A673 (cell line): ENCODE measurements around the gene MTHFD1L. TPM values are rescaled to one million over a fixed set of nuclear protein-coding genes. Genes with fewer than 3 reads are reported as not detected.
A peak's percentile ranks its signal among the peaks of the same experiment; 100 is the strongest.
"Not testable (repeated sequence)": the region's sequence is repeated elsewhere in the genome, so short reads cannot be mapped to it uniquely, and the experiment has no call there.

Experiments
- BruUV-seq: library from RNA; stranded (reverse); fragments of 400-500 nt; replicated peaks from 2 replicates; lab custom pipeline; 2021; lab: Mats Ljungman, UMichigan
- CTCF ChIA-PET: fragments of 300-600 bp; sonication (Branson Sonifier 250); formaldehyde crosslinking; loops from one replicate; lab custom pipeline; 2022; ENCODE audit warnings: antibody characterized with exemption; lab: Charles Lee
- POLR2A ChIA-PET: fragments of 300-600 bp; sonication (Branson Sonifier 250); formaldehyde crosslinking; loops from one replicate; lab custom pipeline; 2022; ENCODE audit warnings: antibody characterized with exemption; ENCODE audit not compliant: low non-redundant PET; lab: Charles Lee
- DNase-seq: peaks from one replicate; pipeline ENCODE4 v3.0.0-alpha.2; 2015; ENCODE audit warnings: low spot score
- H3K27ac ChIP-seq: fragments of 200-600 bp; sonication (generic); 2 replicates; pipeline ENCODE4 v1.5.1; 2016; ENCODE audit warnings: mixed run types, low read depth, mild to moderate bottlenecking, mixed read lengths, antibody characterized with exemption, low read length; ENCODE audit not compliant: poor library complexity, severe bottlenecking
- H3K27me3 ChIP-seq: fragments of 200-600 bp; sonication (generic); replicated peaks from 2 replicates; pipeline ENCODE4 v1.6.1; 2017; ENCODE audit warnings: mixed run types, low read depth, mild to moderate bottlenecking, mixed read lengths, antibody characterized with exemption, low read length; ENCODE audit not compliant: insufficient read depth, poor library complexity
- H3K36me3 ChIP-seq: fragments of 200-600 bp; sonication (generic); 2 replicates; pipeline ENCODE4 v1.6.1; 2016; ENCODE audit warnings: mixed run types, mild to moderate bottlenecking, mixed read lengths, antibody characterized with exemption, low read length; ENCODE audit not compliant: insufficient read depth, poor library complexity, severe bottlenecking
- H3K4me1 ChIP-seq: fragments of 200-600 bp; sonication (generic); 2 replicates; pipeline ENCODE4 v1.6.1; 2017; ENCODE audit warnings: mixed run types, mild to moderate bottlenecking, mixed read lengths, antibody characterized with exemption, low read length; ENCODE audit not compliant: insufficient read depth, poor library complexity, severe bottlenecking
- H3K4me3 ChIP-seq: fragments of 200-600 bp; sonication (generic); 2 replicates; pipeline ENCODE4 v1.5.1; 2016; ENCODE audit warnings: low read depth, mixed run types, mild to moderate bottlenecking, mixed read lengths, low read length; ENCODE audit not compliant: poor library complexity, severe bottlenecking
- H3K9me3 ChIP-seq: fragments of 200-600 bp; sonication (generic); 2 replicates; pipeline ENCODE4 v1.6.1; 2016; ENCODE audit warnings: mixed run types, low read depth, mild to moderate bottlenecking, mixed read lengths, antibody characterized with exemption, low read length; ENCODE audit not compliant: poor library complexity, severe bottlenecking
- EZH2 ChIP-seq: fragments of 200-600 bp; sonication (generic); IDR thresholded peaks from 2 replicates; pipeline ENCODE4 v1.6.1; 2017; ENCODE audit warnings: borderline replicate concordance, low read depth, mild to moderate bottlenecking, mixed read lengths, antibody characterized with exemption, low read length; ENCODE audit not compliant: poor library complexity, severe bottlenecking
- intact Hi-C: fragments of 100-400 bp; cut with micrococcal nuclease; formaldehyde crosslinking; loops from one replicate; pipeline ENCODE4 v1.10.0; 2022; ENCODE audit not compliant: unreplicated experiment
- total RNA-seq: library from RNA; stranded (reverse); gene quantifications from 2 replicates; pipeline ENCODE4 v1.2.3, GENCODE V29; 2021
- TF ChIP-seq, protein P1 (sequence below): fragments of 300-800, 200-600 bp; sonication (generic); conservative IDR thresholded peaks from 2 replicates; pipeline ENCODE4 v1.5.1; 2017; ENCODE audit warnings: low read depth, mild to moderate bottlenecking, antibody characterized with exemption, low read length, moderate library complexity, mixed read lengths

MTHFD1L gene
- total RNA-seq, 1 experiment from 2014 or later = 78.7 TPM

DNA sequence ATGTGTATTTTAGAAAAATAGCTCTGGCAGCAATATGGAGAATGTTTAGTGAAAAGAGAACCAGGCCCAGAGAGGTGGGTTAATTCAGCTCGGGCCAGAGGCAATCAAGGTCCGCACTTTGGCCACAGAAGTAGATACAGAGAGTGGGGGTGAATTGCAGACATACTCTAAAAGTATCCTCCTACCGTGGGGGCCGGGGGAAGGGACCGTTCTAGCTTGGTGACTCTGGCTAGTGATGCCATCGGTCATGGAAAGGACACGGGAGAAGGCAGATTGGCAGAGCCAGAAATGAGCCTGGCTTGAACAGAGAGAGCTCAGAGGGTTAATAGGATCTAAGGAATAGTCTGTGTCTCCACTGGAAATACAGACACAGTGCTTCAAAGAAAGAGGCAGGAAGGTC, 173.1 kb downstream of the MTHFD1L start:
- Histone ChIP-seq H3K4me3 (no peak overlapping the region), H3K27ac (no peak overlapping the region), H3K36me3 (peaks cover 14% of the 10 kb centered on the region), H3K9me3 (no peaks in the 10 kb centered on the region), H3K4me1 (peaks cover 12% of the 10 kb centered on the region), H3K27me3 (no peaks in the 10 kb centered on the region)
- intact Hi-C loops = no loop called here
- CTCF ChIA-PET = no interaction called here
- no TSS peak for BruUV-seq
- DNase-seq = no peak
- POLR2A ChIA-PET = interaction anchor here (0.6 kb wide), 2 partner anchors 16 to 151 kb away, joined by 5 to 6 read pairs; no protein-coding TSS in a partner anchor
- TF ChIP-seq, protein P1, sequence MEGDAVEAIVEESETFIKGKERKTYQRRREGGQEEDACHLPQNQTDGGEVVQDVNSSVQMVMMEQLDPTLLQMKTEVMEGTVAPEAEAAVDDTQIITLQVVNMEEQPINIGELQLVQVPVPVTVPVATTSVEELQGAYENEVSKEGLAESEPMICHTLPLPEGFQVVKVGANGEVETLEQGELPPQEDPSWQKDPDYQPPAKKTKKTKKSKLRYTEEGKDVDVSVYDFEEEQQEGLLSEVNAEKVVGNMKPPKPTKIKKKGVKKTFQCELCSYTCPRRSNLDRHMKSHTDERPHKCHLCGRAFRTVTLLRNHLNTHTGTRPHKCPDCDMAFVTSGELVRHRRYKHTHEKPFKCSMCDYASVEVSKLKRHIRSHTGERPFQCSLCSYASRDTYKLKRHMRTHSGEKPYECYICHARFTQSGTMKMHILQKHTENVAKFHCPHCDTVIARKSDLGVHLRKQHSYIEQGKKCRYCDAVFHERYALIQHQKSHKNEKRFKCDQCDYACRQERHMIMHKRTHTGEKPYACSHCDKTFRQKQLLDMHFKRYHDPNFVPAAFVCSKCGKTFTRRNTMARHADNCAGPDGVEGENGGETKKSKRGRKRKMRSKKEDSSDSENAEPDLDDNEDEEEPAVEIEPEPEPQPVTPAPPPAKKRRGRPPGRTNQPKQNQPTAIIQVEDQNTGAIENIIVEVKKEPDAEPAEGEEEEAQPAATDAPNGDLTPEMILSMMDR = no peak
- no peak for TF ChIP-seq EZH2

DNA sequence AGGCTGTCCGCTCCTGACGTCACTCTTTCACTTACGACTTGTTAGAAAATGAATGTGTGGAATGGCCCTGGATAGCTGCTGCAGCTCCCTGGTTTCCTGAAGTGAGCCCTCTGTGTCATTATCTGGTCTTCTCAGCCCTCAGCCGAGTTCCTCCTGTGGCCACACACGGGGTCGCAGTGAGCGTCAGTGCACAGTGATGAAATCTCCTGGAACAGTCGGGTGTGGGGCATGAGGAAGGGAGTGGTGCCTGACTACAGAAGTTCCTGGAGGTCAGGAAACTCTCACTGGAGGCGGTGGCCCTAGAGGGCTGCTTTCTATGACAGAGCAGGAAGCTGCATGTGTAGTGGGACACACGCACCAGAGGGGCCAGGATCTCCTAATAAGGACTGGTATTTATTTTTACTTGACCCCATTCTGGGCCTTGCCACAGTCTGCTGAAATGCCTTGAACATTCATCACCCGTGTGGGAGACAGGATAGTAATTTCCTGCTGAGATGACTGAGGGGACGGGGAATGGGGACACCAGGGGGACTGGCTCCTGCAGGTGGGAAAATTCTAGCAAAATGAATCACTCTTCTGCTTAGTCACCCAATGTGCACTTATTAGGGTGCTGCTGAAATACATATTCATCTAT, 175.5 kb downstream of the MTHFD1L start:
- BruUV-seq, H3K4me3 ChIP-seq, H3K36me3 ChIP-seq, H3K27me3 ChIP-seq, H3K9me3 ChIP-seq, intact Hi-C loops, CTCF ChIA-PET, POLR2A ChIA-PET, H3K27ac ChIP-seq: not testable (repeated sequence)
- DNase-seq = peak; percentile 70
- peaks cover 30% of the 10 kb centered on the region for H3K4me1 ChIP-seq

DNA sequence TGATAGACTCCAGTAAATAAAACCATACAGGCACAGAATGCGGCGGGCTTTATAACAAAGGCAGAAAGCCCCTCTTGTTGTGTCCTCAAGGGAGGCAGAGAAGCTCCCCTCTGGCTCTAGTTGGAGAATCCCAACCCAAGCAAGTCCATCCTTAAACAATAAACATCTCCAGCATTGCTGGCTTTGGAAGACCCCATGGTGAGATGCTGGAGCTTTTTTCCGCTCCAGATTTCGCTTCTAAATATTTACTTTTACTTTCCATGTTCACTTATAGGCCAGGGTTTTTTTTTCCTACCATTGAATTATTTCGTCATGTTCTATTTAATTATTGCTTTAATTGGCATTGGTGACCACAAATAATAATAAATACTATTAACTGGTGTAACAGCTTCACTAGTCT, 176.2 kb downstream of the MTHFD1L start:
- H3K9me3 ChIP-seq = no peaks in the 10 kb centered on the region
- ChIA-PET CTCF (no interaction called here), POLR2A (no interaction called here)
- BruUV-seq = no TSS peak
- intact Hi-C loops = no loop called here
- peaks cover 31% of the 10 kb centered on the region for H3K4me1 ChIP-seq
- no peak for DNase-seq
- H3K36me3 ChIP-seq = no peaks in the 10 kb centered on the region
- no peak for TF ChIP-seq EZH2
- TF ChIP-seq, protein P1 = no peak
- no peaks in the 10 kb centered on the region for H3K27me3 ChIP-seq
- H3K4me3 ChIP-seq = no peak overlapping the region
- H3K27ac ChIP-seq = no peak overlapping the region

DNA sequence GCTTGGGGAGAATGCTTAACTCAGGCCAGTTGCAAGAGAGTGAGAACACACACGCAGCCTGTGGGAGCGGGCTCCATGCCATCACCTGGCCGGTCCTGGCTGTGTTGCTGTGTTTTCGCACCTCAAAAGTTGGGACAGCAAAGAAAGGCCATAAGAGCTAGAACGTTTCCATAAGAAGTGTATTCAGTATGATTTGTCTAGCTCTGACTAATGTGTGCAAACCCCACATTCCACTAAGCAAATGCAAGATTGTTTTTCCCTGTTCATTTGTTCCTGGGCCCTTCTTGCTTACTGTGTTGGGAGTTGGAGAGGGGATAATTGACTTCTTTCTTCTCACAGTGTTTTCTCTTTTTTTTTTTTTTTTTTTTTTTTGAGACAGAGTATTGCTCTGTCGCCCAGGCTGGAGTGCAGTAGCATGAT, 177.4 kb downstream of the MTHFD1L start:
- H3K36me3 ChIP-seq, POLR2A ChIA-PET, H3K27me3 ChIP-seq, BruUV-seq, H3K4me3 ChIP-seq, H3K27ac ChIP-seq, H3K9me3 ChIP-seq, DNase-seq, intact Hi-C loops, CTCF ChIA-PET: not testable (repeated sequence)
- peaks cover 31% of the 10 kb centered on the region for H3K4me1 ChIP-seq
